Tracheal epithelial cell (primary cell): ENCODE measurements around the gene OR5B2. TPM values are rescaled to one million over a fixed set of nuclear protein-coding genes. Genes with fewer than 3 reads are reported as not detected.

Experiments used
- total RNA-seq: library from RNA; depleted of rRNA; stranded (reverse); fragments of >200 nt; gene quantifications from 2 replicates; pipeline ENCODE4 v1.2.1, GENCODE V29; 2014

OR5B2 gene
- total RNA-seq = not detected in 2 replicates

GRCh38 chr11:58428021-58428420, at the start of gene OR5B2:
Gene OR5B2, minus strand, starts transcription at chr11:58428121. Its CDS starts 4,860 bp downstream, at chr11:58423261.

GRCh38 chr11:58442136-58442535, 14.2 kb upstream of the OR5B2 start, which contains the start of gene OR5B12:
Gene OR5B12, minus strand, starts transcription at chr11:58442236. Its CDS starts 2,085 bp downstream, at chr11:58440151.

DNA sequence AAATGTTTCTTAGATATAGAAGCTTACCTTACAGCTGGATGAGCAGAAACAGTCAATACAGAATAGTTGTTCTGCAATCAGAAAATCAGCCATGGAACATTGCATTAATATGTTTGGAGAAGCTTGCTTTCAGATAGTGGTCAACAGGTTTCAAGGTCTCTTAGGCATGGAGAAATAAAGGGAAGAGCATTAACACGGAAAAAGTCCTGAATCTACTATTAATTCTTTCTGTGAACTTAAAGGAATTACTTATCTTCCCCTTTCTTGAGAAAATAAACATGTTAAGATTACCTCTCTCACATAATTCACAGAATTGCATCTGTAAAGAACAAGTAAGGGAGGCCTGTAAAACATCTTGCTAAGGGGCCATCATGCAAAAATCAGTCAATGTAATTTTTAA, 21.1 kb downstream of the OR5B2 start, which contains the start of gene OR5B3:
Gene OR5B3, minus strand, starts transcription at position 101 of the 400 bp plus-strand sequence. CDS start 3,465 bp downstream, outside the sequence.

Other genes with a start within 250 kb of the OR5B2 start
- not detected in 2 replicates for gene OR9Q2, start 239.1 kb downstream of the OR5B2 start, total RNA-seq
- not detected in 2 replicates for gene OR1S2, start 224.0 kb downstream of the OR5B2 start, total RNA-seq
- not detected in 2 replicates for gene OR1S1, start 215.4 kb downstream of the OR5B2 start, total RNA-seq
- not detected in 2 replicates for gene OR10Q1, start 199.2 kb downstream of the OR5B2 start, total RNA-seq
- not detected in 2 replicates for gene OR10W1, start 159.9 kb downstream of the OR5B2 start, total RNA-seq
- gene OR5B17, start 69.1 kb downstream of the OR5B2 start, total RNA-seq = not detected in 2 replicates
- not detected in 2 replicates for gene OR5B3, start 21.2 kb downstream of the OR5B2 start, total RNA-seq
- not detected in 2 replicates for gene OR5B12, start 14.1 kb upstream of the OR5B2 start, total RNA-seq
- gene OR5B21, start 80.0 kb upstream of the OR5B2 start, total RNA-seq = not detected in 2 replicates
- gene LPXN, start 147.7 kb upstream of the OR5B2 start, total RNA-seq = 2.1 and 7.2 TPM in 2 replicates
- 47.2 and 49.2 TPM in 2 replicates for gene ZFP91, start 150.9 kb upstream of the OR5B2 start, total RNA-seq
- gene CNTF, start 194.5 kb upstream of the OR5B2 start, total RNA-seq = 0.48 and 2.1 TPM in 2 replicates